ENCODE results near the gene RIPPLY1. TPM values are rescaled to one million over a fixed set of nuclear protein-coding genes. Genes with fewer than 3 reads are reported as not detected.

The RIPPLY1 gene
- total RNA-seq, 1 experiment from 2014 or later: 0.27 TPM

- ATAC-seq: no peak
- DNase-seq (ENCODE audit: low read depth, low spot score): no peak
- H3K4me3 ChIP-seq (replicated peaks in 1 of 2; ENCODE audit: low read depth in 1 of 2, low read length in 2 of 2): no peak overlapping the region
- H3K36me3 ChIP-seq (ENCODE audit: control insufficient read depth in 1 of 2, insufficient read depth in 2 of 2, low read length in 2 of 2): no peaks in the 10 kb centered on the region
- H3K9me3 ChIP-seq (ENCODE audit: control insufficient read depth in 1 of 2, insufficient read depth in 1 of 2, low read depth in 1 of 2, low read length in 2 of 2): no peaks in the 10 kb centered on the region
- H3K27ac ChIP-seq (ENCODE audit: low read depth, low read length): no peak overlapping the region
- no peaks in the 10 kb centered on the region for H3K9me2 ChIP-seq (ENCODE audit: insufficient read depth)
- no peak for TF ChIP-seq EZH2phosphoT487 (IDR thresholded peaks at IDR 0.05; ENCODE audit: borderline replicate concordance)
- TF ChIP-seq TCF7L2 (IDR thresholded peaks at IDR 0.05; ENCODE audit: borderline replicate concordance, extremely low read depth, insufficient read depth, insufficient read length): peak; percentile 37
- RAD21 ChIA-PET (ENCODE audit: low non-redundant PET in 1 of 2, low total read pairs in 2 of 2, uncharacterized antibody in 2 of 2, unreplicated experiment in 2 of 2): no interaction called here
- no peaks in the 10 kb centered on the region for H3K79me2 ChIP-seq (ENCODE audit: insufficient read depth, low read length)
- no TSS peak for BruUV-seq (replicated peaks)
- no peaks in the 10 kb centered on the region for H4K20me1 ChIP-seq (ENCODE audit: insufficient read depth)
- CTCF ChIA-PET: interaction anchor here (1.1 to 1.3 kb wide), 2 partner anchors 7 to 11 kb away, joined by 3 to 4 read pairs; no protein-coding TSS in a partner anchor
- no peak overlapping the region for H2AFZ ChIP-seq (ENCODE audit: low read depth, low read length, poor library complexity, severe bottlenecking)
- intact Hi-C loops (cut with micrococcal nuclease): no loop called here
- H3K9ac ChIP-seq (ENCODE audit: low read length): no peak overlapping the region
- H3K27me3 ChIP-seq (ENCODE audit: insufficient read depth, low read length): no peaks in the 10 kb centered on the region
- no peak overlapping the region for H3K4me2 ChIP-seq (ENCODE audit: low read length)
- no peaks in the 10 kb centered on the region for H3K4me1 ChIP-seq (ENCODE audit: control insufficient read depth in 1 of 2, insufficient read depth in 2 of 2, low read length in 2 of 2)
- POLR2A ChIA-PET: no interaction called here
Observed at GRCh38 chrX:106905064-106905708, 2.0 kb upstream of the RIPPLY1 start.

DNA sequence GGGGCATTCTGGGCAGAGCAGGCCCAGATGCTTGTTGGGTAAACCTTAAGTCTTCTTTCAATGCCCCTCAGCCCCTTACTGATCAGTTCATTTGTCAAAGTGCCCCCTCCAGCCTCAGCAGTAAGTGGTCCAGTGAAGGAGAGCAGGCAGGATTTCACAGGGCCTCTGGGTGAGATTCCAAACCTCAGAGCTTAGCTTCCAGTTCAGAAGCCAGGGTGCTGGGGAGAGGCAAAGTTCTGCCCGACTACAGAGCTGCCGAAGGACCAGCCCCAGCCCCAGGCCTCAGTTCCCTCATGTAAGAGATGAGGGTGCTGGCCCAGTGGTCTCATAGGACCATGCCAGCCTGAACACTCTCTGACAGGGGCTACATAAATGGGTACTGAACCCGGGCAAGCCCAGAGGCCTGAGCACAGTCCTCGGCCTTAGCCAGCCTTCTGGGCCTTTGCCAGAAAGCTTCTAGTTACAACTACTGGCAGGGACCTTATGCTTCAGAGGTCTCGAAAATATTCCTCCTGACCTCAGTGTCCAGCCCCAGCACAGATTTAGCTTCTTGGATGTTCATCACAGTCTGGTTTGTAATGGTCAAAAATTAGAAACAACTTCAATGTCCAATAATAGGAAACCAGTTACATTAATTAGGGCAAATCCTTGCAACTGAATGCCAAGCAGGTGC is 851 bp upstream of the RIPPLY1 start:
- no peak overlapping the region for H3K27ac ChIP-seq (ENCODE audit: low read depth, low read length)
- CTCF ChIA-PET: interaction anchor here (1.6 kb wide), 1 partner anchor 55 kb away, joined by 5 read pairs; no protein-coding TSS in a partner anchor

More for the DNA sequence above, 851 bp upstream of the RIPPLY1 start:
- H2AFZ ChIP-seq (ENCODE audit: low read depth, low read length, poor library complexity, severe bottlenecking): no peak overlapping the region
- H3K36me3 ChIP-seq (ENCODE audit: control insufficient read depth in 1 of 2, insufficient read depth in 2 of 2, low read length in 2 of 2): no peaks in the 10 kb centered on the region
- H3K27me3 ChIP-seq (ENCODE audit: insufficient read depth, low read length): no peaks in the 10 kb centered on the region
- no peaks in the 10 kb centered on the region for H4K20me1 ChIP-seq (ENCODE audit: insufficient read depth)
- POLR2A ChIA-PET: no interaction called here
- intact Hi-C loops (cut with micrococcal nuclease): no loop called here
- BruUV-seq (replicated peaks): no TSS peak
- H3K9me2 ChIP-seq (ENCODE audit: insufficient read depth): no peaks in the 10 kb centered on the region
- no peak overlapping the region for H3K9ac ChIP-seq (ENCODE audit: low read length)
- H3K79me2 ChIP-seq (ENCODE audit: insufficient read depth, low read length): no peaks in the 10 kb centered on the region
- ATAC-seq: no peak
- TF ChIP-seq JUND (IDR thresholded peaks at IDR 0.05) (no peak), TCF7L2 (IDR thresholded peaks at IDR 0.05; ENCODE audit: borderline replicate concordance, extremely low read depth, insufficient read depth, insufficient read length) (no peak), EGR1 (IDR thresholded peaks at IDR 0.05; ENCODE audit: low read depth) (no peak), EZH2phosphoT487 (IDR thresholded peaks at IDR 0.05; ENCODE audit: borderline replicate concordance) (no peak), CEBPB (IDR thresholded peaks at IDR 0.05; ENCODE audit: low read depth) (no peak)
- no peak for DNase-seq (ENCODE audit: low read depth, low spot score)
- RAD21 ChIA-PET (ENCODE audit: low non-redundant PET in 1 of 2, low total read pairs in 2 of 2, uncharacterized antibody in 2 of 2, unreplicated experiment in 2 of 2): no interaction called here
- no peaks in the 10 kb centered on the region for H3K9me3 ChIP-seq (ENCODE audit: control insufficient read depth in 1 of 2, insufficient read depth in 1 of 2, low read depth in 1 of 2, low read length in 2 of 2)
- H3K4me2 ChIP-seq (ENCODE audit: low read length): no peak overlapping the region
- H3K4me1 ChIP-seq (ENCODE audit: control insufficient read depth in 1 of 2, insufficient read depth in 2 of 2, low read length in 2 of 2): peaks cover 2 to 3% of the 10 kb centered on the region in 2 experiments; a peak in 2 of 4 replicates
- H3K4me3 ChIP-seq (replicated peaks in 1 of 2; ENCODE audit: low read depth in 1 of 2, low read length in 2 of 2): no peak overlapping the region

Data from HCT116 (cell line).